H4 (cell line): ENCODE data around the gene MCTP2. TPM values are rescaled to one million over a fixed set of nuclear protein-coding genes. Genes with fewer than 3 reads are reported as not detected.

Experiments
- DNase-seq: peaks from one replicate; pipeline ENCODE4 v3.0.0-alpha.2; 2015; ENCODE audit warnings: low spot score
- total RNA-seq: library from RNA; depleted of rRNA; stranded (reverse); fragments of >200 nt; shearing (Covaris generic); gene quantifications from 2 replicates; pipeline ENCODE4 v1.2.3, GENCODE V29; 2014

Gene MCTP2
- total RNA-seq, 1 experiment from 2014 or later: 27.0 TPM

- peak; percentile 20 for DNase-seq
These were observed 156.6 kb downstream of the MCTP2 start for GRCh38 chr15:94387849-94388441.

- DNase-seq: no peak
These were observed 164.3 kb downstream of the MCTP2 start for GRCh38 chr15:94395640-94396039.

GRCh38 chr15:94397337-94397736 is 166.0 kb downstream of the MCTP2 start:
- DNase-seq: no peak

GRCh38 chr15:94398001-94398400 is 166.6 kb downstream of the MCTP2 start:
- DNase-seq: no peak

- DNase-seq: no peak
These were observed 169.4 kb downstream of the MCTP2 start for GRCh38 chr15:94400526-94401298.

- no peak for DNase-seq
These were observed 172.0 kb downstream of the MCTP2 start for GRCh38 chr15:94403331-94403730.

- DNase-seq: no peak
These were observed 173.4 kb downstream of the MCTP2 start for GRCh38 chr15:94404733-94405283.

GRCh38 chr15:94411285-94411684 is 179.9 kb downstream of the MCTP2 start:
- DNase-seq: no peak

- no peak for DNase-seq
These were observed 180.5 kb downstream of the MCTP2 start for GRCh38 chr15:94411846-94412245.

- DNase-seq: no peak
These were observed 181.8 kb downstream of the MCTP2 start for GRCh38 chr15:94412979-94413746.

- no peak for DNase-seq
These were observed 183.6 kb downstream of the MCTP2 start for GRCh38 chr15:94414916-94415315.

GRCh38 chr15:94416267-94416666 is 184.9 kb downstream of the MCTP2 start:
- DNase-seq: no peak

- no peak for DNase-seq
These were observed 185.5 kb downstream of the MCTP2 start for GRCh38 chr15:94416820-94417219.

GRCh38 chr15:94417501-94418293 is 186.3 kb downstream of the MCTP2 start:
- no peak for DNase-seq

GRCh38 chr15:94421706-94422105 is 190.3 kb downstream of the MCTP2 start:
- DNase-seq: peak; percentile 22

GRCh38 chr15:94432279-94432678 is 200.9 kb downstream of the MCTP2 start:
- no peak for DNase-seq

- no peak for DNase-seq
These were observed 207.8 kb downstream of the MCTP2 start for GRCh38 chr15:94439158-94439557.

GRCh38 chr15:94441760-94442159 is 210.4 kb downstream of the MCTP2 start:
- no peak for DNase-seq

- no peak for DNase-seq
These were observed 211.1 kb downstream of the MCTP2 start for GRCh38 chr15:94442480-94442879.

GRCh38 chr15:94443186-94443585 is 211.8 kb downstream of the MCTP2 start:
- no peak for DNase-seq

- no peak for DNase-seq
These were observed 214.3 kb downstream of the MCTP2 start for GRCh38 chr15:94445566-94446160.
